ENCODE measurements around the gene TMEM14B. TPM values are rescaled to one million over a fixed set of nuclear protein-coding genes. Genes with fewer than 3 reads are reported as not detected.
"Not testable (repeated sequence)": the region's sequence is repeated elsewhere in the genome, so short reads cannot be mapped to it uniquely, and the experiment has no call there.

The TMEM14B gene
- polyA plus RNA-seq, 1 donor, result 78.4 TPM

GRCh38 chr6:10742251-10742650 is 5.4 kb upstream of the TMEM14B start:
- Histone ChIP-seq H3K36me3 (ENCODE audit: control insufficient read depth, insufficient read depth, low read length) (peaks cover 4% of the 10 kb centered on the region), H3K4me1 (ENCODE audit: control insufficient read depth, insufficient read depth, low read length) (no peaks in the 10 kb centered on the region), H3K27ac (ENCODE audit: low read length) (no peak overlapping the region), H3K4me3 (ENCODE audit: low read length) (no peak overlapping the region), H3K9me3 (ENCODE audit: control insufficient read depth, low read depth, low read length) (no peaks in the 10 kb centered on the region), H3K27me3 (ENCODE audit: control insufficient read depth, insufficient read depth, low read length) (no peaks in the 10 kb centered on the region)
- no peak for DNase-seq
- WGBS (ENCODE audit: insufficient coverage, low lambda C conversion rate), result no CpG with 5 or more reads among the region's 12 CpGs

GRCh38 chr6:10743515-10743914 is 4.1 kb upstream of the TMEM14B start:
- no peak overlapping the region for H3K27ac ChIP-seq (ENCODE audit: low read length)
- H3K4me3 ChIP-seq (ENCODE audit: low read length), result no peak overlapping the region
- no peaks in the 10 kb centered on the region for H3K27me3 ChIP-seq (ENCODE audit: control insufficient read depth, insufficient read depth, low read length)
- WGBS (ENCODE audit: insufficient coverage, low lambda C conversion rate), result no CpG with 5 or more reads among the region's 6 CpGs
- no peaks in the 10 kb centered on the region for H3K9me3 ChIP-seq (ENCODE audit: control insufficient read depth, low read depth, low read length)
- DNase-seq, result no peak
- peaks cover 4% of the 10 kb centered on the region for H3K36me3 ChIP-seq (ENCODE audit: control insufficient read depth, insufficient read depth, low read length)
- H3K4me1 ChIP-seq (ENCODE audit: control insufficient read depth, insufficient read depth, low read length), result peaks cover 2% of the 10 kb centered on the region

GRCh38 chr6:10745116-10745515 is 2.5 kb upstream of the TMEM14B start:
- Histone ChIP-seq H3K27ac (ENCODE audit: low read length) (no peak overlapping the region), H3K36me3 (ENCODE audit: control insufficient read depth, insufficient read depth, low read length) (peaks cover 2% of the 10 kb centered on the region), H3K4me3 (ENCODE audit: low read length) (no peak overlapping the region), H3K4me1 (ENCODE audit: control insufficient read depth, insufficient read depth, low read length) (peaks cover 18% of the 10 kb centered on the region), H3K27me3 (ENCODE audit: control insufficient read depth, insufficient read depth, low read length) (no peaks in the 10 kb centered on the region), H3K9me3 (ENCODE audit: control insufficient read depth, low read depth, low read length) (no peaks in the 10 kb centered on the region)
- no peak for DNase-seq
- WGBS (ENCODE audit: insufficient coverage, low lambda C conversion rate), result 100% methylated on average over 1 of the region's 5 CpGs

DNA sequence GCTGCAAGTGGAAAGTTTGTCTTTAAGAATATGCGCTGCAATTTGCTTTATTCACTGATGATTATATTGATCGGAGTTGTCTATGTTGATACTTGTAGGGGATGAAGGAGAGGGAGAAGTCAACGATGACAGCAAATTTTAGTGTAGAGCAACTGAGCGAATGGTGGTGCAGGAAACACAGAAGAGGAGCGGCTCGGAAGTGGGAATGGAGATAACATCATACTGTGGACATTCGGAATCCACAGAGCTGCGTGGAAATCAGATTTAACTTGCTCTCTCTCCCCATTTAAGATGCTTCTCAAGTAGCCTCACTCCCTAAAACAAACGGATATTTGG is 722 bp upstream of the TMEM14B start:
- peak overlapping the region; percentile 61 for H3K27ac ChIP-seq (ENCODE audit: low read length)
- H3K9me3 ChIP-seq (ENCODE audit: control insufficient read depth, low read depth, low read length), result no peaks in the 10 kb centered on the region
- peak overlapping the region; percentile 83 for H3K4me3 ChIP-seq (ENCODE audit: low read length)
- peaks cover 13% of the 10 kb centered on the region for H3K36me3 ChIP-seq (ENCODE audit: control insufficient read depth, insufficient read depth, low read length)
- H3K4me1 ChIP-seq (ENCODE audit: control insufficient read depth, insufficient read depth, low read length), result peaks cover 19% of the 10 kb centered on the region
- DNase-seq, result no peak
- H3K27me3 ChIP-seq (ENCODE audit: control insufficient read depth, insufficient read depth, low read length), result no peaks in the 10 kb centered on the region
- WGBS (ENCODE audit: insufficient coverage, low lambda C conversion rate), result 74% methylated on average over 3 of the region's 9 CpGs

DNA sequence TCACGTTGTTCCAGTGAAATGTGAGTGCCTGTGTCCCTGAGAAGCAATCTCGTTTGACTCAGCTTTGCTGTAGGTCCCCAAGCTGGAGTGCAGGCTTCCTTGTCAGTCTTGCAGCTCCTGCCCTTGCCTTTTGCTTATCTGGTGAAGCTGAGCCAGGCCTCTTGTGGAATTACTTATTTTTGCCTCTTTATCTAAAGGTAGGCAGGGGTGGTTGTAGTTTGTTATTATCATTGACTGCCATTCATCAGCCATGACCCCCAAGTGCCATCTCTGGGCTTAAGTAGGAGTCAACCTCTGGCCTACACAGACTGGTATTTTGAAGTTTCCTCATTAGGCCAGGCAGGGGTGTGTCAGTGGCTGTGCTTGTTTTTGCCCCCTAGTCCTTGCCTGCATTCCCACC is 2.1 kb downstream of the TMEM14B start:
- Histone ChIP-seq H3K4me3 (ENCODE audit: low read length) (no peak overlapping the region), H3K36me3 (ENCODE audit: control insufficient read depth, insufficient read depth, low read length) (peaks cover 36% of the 10 kb centered on the region), H3K9me3 (ENCODE audit: control insufficient read depth, low read depth, low read length) (no peaks in the 10 kb centered on the region), H3K27ac (ENCODE audit: low read length) (no peak overlapping the region), H3K4me1 (ENCODE audit: control insufficient read depth, insufficient read depth, low read length) (peaks cover 19% of the 10 kb centered on the region), H3K27me3 (ENCODE audit: control insufficient read depth, insufficient read depth, low read length) (no peaks in the 10 kb centered on the region)
- DNase-seq, result peak in 1 of 2 donors; percentile 36
- WGBS (ENCODE audit: insufficient coverage, low lambda C conversion rate), result no CpG with 5 or more reads among the region's 2 CpGs

DNA sequence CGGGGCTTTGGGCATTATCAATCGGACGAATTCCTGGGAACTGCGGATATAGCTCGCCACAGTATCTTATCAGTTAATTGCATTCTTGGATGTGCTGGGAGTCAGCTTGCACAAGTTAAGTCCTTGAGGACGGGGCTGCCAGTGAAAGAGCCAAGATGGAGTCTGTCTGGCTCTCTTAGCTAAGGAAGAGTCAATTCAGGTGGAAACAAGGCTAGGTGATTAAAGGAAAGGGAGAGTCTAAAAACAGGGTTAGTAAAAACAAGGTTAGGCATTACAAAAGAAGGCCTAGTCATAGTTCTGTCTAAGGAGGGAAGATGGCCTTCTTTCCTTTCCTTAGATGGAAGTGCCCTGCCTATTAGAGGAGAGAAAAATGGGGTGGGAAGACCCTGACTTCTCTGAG is 3.0 kb downstream of the TMEM14B start:
- H3K27me3 ChIP-seq (ENCODE audit: control insufficient read depth, insufficient read depth, low read length); H3K27ac ChIP-seq (ENCODE audit: low read length); H3K9me3 ChIP-seq (ENCODE audit: control insufficient read depth, low read depth, low read length); H3K4me3 ChIP-seq (ENCODE audit: low read length); DNase-seq: not testable (repeated sequence)
- Histone ChIP-seq H3K4me1 (ENCODE audit: control insufficient read depth, insufficient read depth, low read length) (peaks cover 19% of the 10 kb centered on the region), H3K36me3 (ENCODE audit: control insufficient read depth, insufficient read depth, low read length) (peaks cover 43% of the 10 kb centered on the region)
- WGBS (ENCODE audit: insufficient coverage, low lambda C conversion rate), result no CpG with 5 or more reads among the region's 6 CpGs

DNA sequence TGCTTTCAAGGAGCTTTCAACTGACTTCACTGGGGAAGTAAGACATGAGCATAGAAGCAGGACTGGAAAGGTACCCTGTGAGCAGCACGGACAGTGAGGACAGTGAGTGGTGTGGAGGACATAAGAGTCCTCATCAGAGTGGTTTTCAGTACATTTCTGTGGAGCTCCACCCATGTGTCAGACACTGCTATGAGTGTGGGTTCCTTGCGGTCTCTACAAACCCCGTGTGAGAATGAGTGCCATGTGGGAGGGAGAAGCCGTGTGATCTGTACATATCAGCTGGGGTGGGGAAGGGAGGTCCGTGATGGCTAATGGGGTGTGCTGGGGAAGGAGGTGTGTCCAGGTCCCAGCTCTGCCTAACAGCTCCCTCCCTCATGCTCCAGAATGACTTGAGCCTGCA is 4.2 kb downstream of the TMEM14B start:
- not testable (repeated sequence) for DNase-seq; H3K4me3 ChIP-seq (ENCODE audit: low read length); H3K27ac ChIP-seq (ENCODE audit: low read length); H3K9me3 ChIP-seq (ENCODE audit: control insufficient read depth, low read depth, low read length); H3K27me3 ChIP-seq (ENCODE audit: control insufficient read depth, insufficient read depth, low read length)
- H3K4me1 ChIP-seq (ENCODE audit: control insufficient read depth, insufficient read depth, low read length), result peaks cover 19% of the 10 kb centered on the region
- no CpG with 5 or more reads among the region's 5 CpGs for WGBS (ENCODE audit: insufficient coverage, low lambda C conversion rate)
- peaks cover 51% of the 10 kb centered on the region for H3K36me3 ChIP-seq (ENCODE audit: control insufficient read depth, insufficient read depth, low read length)

DNA sequence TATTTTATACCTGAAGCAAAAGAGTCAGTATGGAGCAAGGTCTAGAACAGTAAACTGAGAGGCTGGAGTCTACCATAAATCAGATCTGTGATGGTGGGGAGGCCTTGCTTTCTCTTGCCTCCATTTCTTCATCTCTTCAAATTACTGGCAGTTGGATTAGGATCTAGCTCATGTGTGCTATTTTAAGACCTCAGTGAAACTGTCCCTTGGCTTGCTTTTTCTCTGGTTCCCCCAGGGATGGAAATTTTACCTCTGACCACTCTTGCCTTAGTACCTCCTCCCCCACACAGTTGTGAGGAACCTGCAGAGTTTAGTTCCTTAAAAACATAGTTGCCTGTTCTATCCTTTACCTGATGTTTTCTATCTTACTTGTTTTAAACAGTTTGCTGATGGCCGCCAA is 8.5 kb downstream of the TMEM14B start:
- Histone ChIP-seq H3K4me3 (ENCODE audit: low read length) (no peak overlapping the region), H3K27me3 (ENCODE audit: control insufficient read depth, insufficient read depth, low read length) (no peaks in the 10 kb centered on the region), H3K9me3 (ENCODE audit: control insufficient read depth, low read depth, low read length) (no peaks in the 10 kb centered on the region), H3K36me3 (ENCODE audit: control insufficient read depth, insufficient read depth, low read length) (peaks cover 59% of the 10 kb centered on the region), H3K27ac (ENCODE audit: low read length) (no peak overlapping the region), H3K4me1 (ENCODE audit: control insufficient read depth, insufficient read depth, low read length) (no peaks in the 10 kb centered on the region)
- no peak for DNase-seq
- WGBS (ENCODE audit: insufficient coverage, low lambda C conversion rate), result no CpG with 5 or more reads among the region's 1 CpG

- no peak overlapping the region for H3K27ac ChIP-seq (ENCODE audit: low read length)
These were observed 11.8 kb downstream of the TMEM14B start for GRCh38 chr6:10759312-10759839.

GRCh38 chr6:10759884-10760329 is 12.3 kb downstream of the TMEM14B start:
- H3K4me1 ChIP-seq (ENCODE audit: control insufficient read depth, insufficient read depth, low read length), result no peaks in the 10 kb centered on the region
- no peak overlapping the region for H3K27ac ChIP-seq (ENCODE audit: low read length)
- no peak for DNase-seq
- H3K36me3 ChIP-seq (ENCODE audit: control insufficient read depth, insufficient read depth, low read length), result peaks cover 28% of the 10 kb centered on the region
- H3K9me3 ChIP-seq (ENCODE audit: control insufficient read depth, low read depth, low read length), result no peaks in the 10 kb centered on the region
- H3K27me3 ChIP-seq (ENCODE audit: control insufficient read depth, insufficient read depth, low read length), result no peaks in the 10 kb centered on the region
- no peak overlapping the region for H3K4me3 ChIP-seq (ENCODE audit: low read length)
- WGBS (ENCODE audit: insufficient coverage, low lambda C conversion rate), result no CpG with 5 or more reads among the region's 6 CpGs

More at GRCh38 chr6:10759312-10759839, 11.8 kb downstream of the TMEM14B start:
- WGBS (ENCODE audit: insufficient coverage, low lambda C conversion rate), result 50% methylated on average over 1 of the region's 3 CpGs
- no peaks in the 10 kb centered on the region for H3K27me3 ChIP-seq (ENCODE audit: control insufficient read depth, insufficient read depth, low read length)
- DNase-seq, result peak in 1 of 2 donors; percentile 31
- H3K4me3 ChIP-seq (ENCODE audit: low read length), result no peak overlapping the region
- H3K9me3 ChIP-seq (ENCODE audit: control insufficient read depth, low read depth, low read length), result no peaks in the 10 kb centered on the region
- H3K36me3 ChIP-seq (ENCODE audit: control insufficient read depth, insufficient read depth, low read length), result peaks cover 33% of the 10 kb centered on the region
- H3K4me1 ChIP-seq (ENCODE audit: control insufficient read depth, insufficient read depth, low read length), result no peaks in the 10 kb centered on the region

GRCh38 chr6:10763006-10763405 is 15.4 kb downstream of the TMEM14B start:
- no peaks in the 10 kb centered on the region for H3K27me3 ChIP-seq (ENCODE audit: control insufficient read depth, insufficient read depth, low read length)
- no peaks in the 10 kb centered on the region for H3K9me3 ChIP-seq (ENCODE audit: control insufficient read depth, low read depth, low read length)
- no peak overlapping the region for H3K4me3 ChIP-seq (ENCODE audit: low read length)
- no peaks in the 10 kb centered on the region for H3K4me1 ChIP-seq (ENCODE audit: control insufficient read depth, insufficient read depth, low read length)
- WGBS (ENCODE audit: insufficient coverage, low lambda C conversion rate), result 100% methylated on average over 1 of the region's 2 CpGs
- no peak for DNase-seq
- H3K36me3 ChIP-seq (ENCODE audit: control insufficient read depth, insufficient read depth, low read length), result peaks cover 10% of the 10 kb centered on the region
- no peak overlapping the region for H3K27ac ChIP-seq (ENCODE audit: low read length)
